ENCODE results near the gene ADCY2.

- TF ChIP-seq CTCF (conservative IDR thresholded peaks at IDR 0.05; ENCODE audit: low read depth, low read length): no peak
- no peak for TF ChIP-seq EZH2 (IDR thresholded peaks at IDR 0.05; ENCODE audit: borderline replicate concordance, low read depth, low read length, poor library complexity, severe bottlenecking)
Measured at GRCh38 chr5:7539571-7539970, 143.6 kb downstream of the ADCY2 start.
